GM12878 (cell line): ENCODE results near the gene OR56A5. TPM values are rescaled to one million over a fixed set of nuclear protein-coding genes. Genes with fewer than 3 reads are reported as not detected.

Source experiments
- ATAC-seq: fragments of 200-7000 bp; cut with Tn5 transposase; 3 replicates; pipeline ENCODE4 v1.9.1; 2020; ENCODE audit warnings: mild to moderate bottlenecking, moderate library complexity
- BruUV-seq: library from RNA; stranded (reverse); fragments of 400-500 nt; replicated peaks from 2 replicates; lab custom pipeline; 2021; lab: Mats Ljungman, UMichigan
- CTCF ChIA-PET: fragments of 300-600 bp; sonication (Branson Sonifier 250); formaldehyde crosslinking; extraction: SDS; loops from one replicate; lab custom pipeline; 2021; ENCODE audit warnings: inconsistent platforms; lab: Yijun Ruan, JAX
- POLR2A ChIA-PET: fragments of 350-600 bp; formaldehyde crosslinking; extraction: SDS; loops from one replicate; lab custom pipeline; 2021; ENCODE audit warnings: inconsistent platforms; lab: Charles Lee
- RAD21 ChIA-PET: fragments of 300-600 bp; sonication (Branson Sonifier 250); formaldehyde crosslinking; loops from one replicate; lab custom pipeline; 2023; ENCODE audit warnings: antibody characterized with exemption; ENCODE audit not compliant: unreplicated experiment; lab: Charles Lee
- SMC1A ChIA-PET: fragments of 300-600 bp; sonication (Branson Sonifier 250); formaldehyde crosslinking; loops from one replicate; lab custom pipeline; 2023; ENCODE audit not compliant: unreplicated experiment, uncharacterized antibody; lab: Charles Lee
- DNase-seq: peaks from one replicate; pipeline ENCODE4 v3.0.0-alpha.2; 2011; ENCODE audit warnings: low read depth, low spot score
- FAIRE-seq: peaks from 3 replicates; lab custom pipeline; 2011; peaks lifted over from hg19 to GRCh38; lab: Jason Lieb, UNC
- H2AFZ ChIP-seq: 2 replicates; pipeline ENCODE4 v1.6.0; 2011; ENCODE audit warnings: low read depth, low read length, control low read depth; ENCODE audit not compliant: control insufficient read depth
- H3K27ac ChIP-seq: 2 replicates; pipeline ENCODE4 v1.5.1; 2011; ENCODE audit warnings: control low read depth; ENCODE audit not compliant: control insufficient read depth, insufficient read depth
- H3K27me3 ChIP-seq, 2 experiments: replicated peaks in 1 of 2; 2 replicates each; pipeline versions ENCODE4 v1.6.0 to v1.6.1; 2011; ENCODE audit warnings: low read length in 1 of 2; ENCODE audit not compliant: control insufficient read depth in 2 of 2, insufficient read depth in 2 of 2
- H3K36me3 ChIP-seq, 2 experiments: 2 replicates each; pipeline ENCODE4 v1.5.1; 2011; ENCODE audit warnings: low read length in 1 of 2; ENCODE audit not compliant: control insufficient read depth in 2 of 2, insufficient read depth in 2 of 2
- H3K4me1 ChIP-seq: 2 replicates; pipeline ENCODE4 v1.6.1; 2011; ENCODE audit warnings: mild to moderate bottlenecking, low read length, moderate library complexity, mixed read lengths; ENCODE audit not compliant: control insufficient read depth, insufficient read depth
- H3K4me2 ChIP-seq: 2 replicates; pipeline ENCODE4 v1.6.0; 2011; ENCODE audit warnings: control low read depth; ENCODE audit not compliant: control insufficient read depth, insufficient read depth
- H3K4me3 ChIP-seq: fragments of 200-600 bp; sonication (generic); 2 replicates; pipeline ENCODE4 v1.5.1; 2016
- H3K79me2 ChIP-seq: 2 replicates; pipeline ENCODE4 v1.6.0; 2011; ENCODE audit warnings: low read length; ENCODE audit not compliant: control insufficient read depth, insufficient read depth
- H3K9ac ChIP-seq: 2 replicates; pipeline ENCODE4 v1.8.0; 2011; ENCODE audit warnings: low read length, control low read depth, mixed read lengths; ENCODE audit not compliant: control insufficient read depth, insufficient read depth
- H3K9me3 ChIP-seq: replicated peaks from 3 replicates; pipeline ENCODE4 v1.5.1; 2011; ENCODE audit warnings: mild to moderate bottlenecking, low read length; ENCODE audit not compliant: control insufficient read depth, insufficient read depth
- H4K20me1 ChIP-seq: 2 replicates; pipeline ENCODE4 v1.6.0; 2011; ENCODE audit not compliant: control insufficient read depth, insufficient read depth
- ATF3 ChIP-seq: IDR thresholded peaks from 2 replicates; pipeline ENCODE4 v1.6.1; 2011; ENCODE audit warnings: low read depth, mild to moderate bottlenecking, low read length, moderate library complexity, borderline replicate concordance; ENCODE audit errors: extremely low read depth
- CBFB ChIP-seq: IDR thresholded peaks from 2 replicates; pipeline ENCODE4 v1.6.1; 2016; ENCODE audit warnings: antibody characterized with exemption, low read depth
- MTA2 ChIP-seq: fragments of 450-650 bp; IDR thresholded peaks from 2 replicates; pipeline ENCODE4 v1.6.1; 2016; ENCODE audit warnings: low read depth, mild to moderate bottlenecking, moderate library complexity
- POLR2AphosphoS2 ChIP-seq: IDR thresholded peaks from 2 replicates; pipeline ENCODE4 v1.6.1; 2011; ENCODE audit warnings: low read depth, mild to moderate bottlenecking, low read length, improper control_type of control experiment, moderate library complexity
- PRDM15 ChIP-seq: fragments of 450-650 bp; formaldehyde crosslinking; IDR thresholded peaks from 2 replicates; pipeline ENCODE4 v1.4.0; 2020; ENCODE audit warnings: mild to moderate bottlenecking, moderate library complexity
- RCOR1 ChIP-seq: conservative IDR thresholded peaks from 2 replicates; pipeline ENCODE4 v1.6.1; 2012; ENCODE audit warnings: low read depth, low read length, improper control_type of control experiment
- WRNIP1 ChIP-seq: IDR thresholded peaks from 2 replicates; pipeline ENCODE4 v1.6.1; 2011; ENCODE audit warnings: low read depth, low read length, improper control_type of control experiment, borderline replicate concordance
- WGBS: methylation state at CpG from one replicate; pipeline ENCODE4 v1.1.6; 2016; ENCODE audit warnings: low lambda C conversion rate; ENCODE audit not compliant: insufficient replicate concordance, insufficient coverage; ENCODE audit errors: missing lambda C conversion rate; 5-methylcytosine and 5-hydroxymethylcytosine counted together
- in situ Hi-C: fragments of 300-500 bp; cut with MboI; formaldehyde crosslinking; loops from 9 replicates; pipeline ENCODE4 v1.14.3; 2018; ENCODE audit warnings: mixed read lengths
- intact Hi-C: fragments of 100-400 bp; cut with micrococcal nuclease; formaldehyde crosslinking; loops from one replicate; pipeline ENCODE4 v1.14.2; 2022; ENCODE audit not compliant: unreplicated experiment
- polyA plus RNA-seq, 11 experiments: library from polyadenylated mRNA; depleted of rRNA in 4 of 11; unstranded in 6 of 11; stranded (reverse) in 5 of 11; fragments of >200 nt; fragmentation: Nextera tagmentation in 4 of 11; fragmentation: Illumina TruSeq in 1 of 11; extraction: Ambion mirVana in 4 of 11; extraction: Trizol in 1 of 11; gene quantifications; 1 replicate in 1 of 11; 2 replicates in 10 of 11; pipeline versions ENCODE4 v1.2.1 to v1.2.3, GENCODE V29; 2011 to 2016; ENCODE audit warnings: inconsistent platforms in 2 of 11, missing spikeins in 2 of 11, low read depth in 1 of 11
- total RNA-seq, 4 experiments: library from RNA; depleted of rRNA in 3 of 4; stranded (reverse); fragments of >200 nt in 3 of 4; fragmentation: Illumina TruSeq in 1 of 4; extraction: Trizol in 1 of 4; gene quantifications; 2 replicates each; pipeline versions ENCODE4 v1.2.1 to v1.2.3, GENCODE V29; 2013 to 2021

Gene OR56A5
- total and polyA plus RNA-seq, 10 of the 15 experiments (the other 5 are each of a cell fraction or from before 2014, with no cell fraction given): not detected

GRCh38 chr11:5941951-5942350 lies 26.3 kb downstream of the OR56A5 start, which contains the start of gene OR56A3 (continued):
- no peak for TF ChIP-seq ATF3

GRCh38 chr11:5940748-5941147 lies 27.5 kb downstream of the OR56A5 start:
- ChIA-PET RAD21 (no interaction called here), SMC1A (no interaction called here), CTCF (no interaction called here), POLR2A (no interaction called here)
- no peaks in the 10 kb centered on the region for H3K27me3 ChIP-seq
- TF ChIP-seq RCOR1 (no peak), CBFB (no peak), WRNIP1 (no peak), MTA2 (no peak), POLR2AphosphoS2 (no peak), PRDM15 (CRISPR knock-in tag) (no peak)
- in situ Hi-C loops: no loop called here
- H3K27ac ChIP-seq: no peak overlapping the region
- no peaks in the 10 kb centered on the region for H3K9me3 ChIP-seq
- no peak overlapping the region for H3K9ac ChIP-seq
- FAIRE-seq (no peak), DNase-seq (no peak), ATAC-seq (no peak)
- no peak overlapping the region for H3K4me3 ChIP-seq
- H2AFZ ChIP-seq: no peak overlapping the region
- no peaks in the 10 kb centered on the region for H3K79me2 ChIP-seq
- no TSS peak for BruUV-seq
- H3K4me1 ChIP-seq: no peaks in the 10 kb centered on the region
- no peak overlapping the region for H3K4me2 ChIP-seq
- no peaks in the 10 kb centered on the region for H4K20me1 ChIP-seq
- H3K36me3 ChIP-seq: no peaks in the 10 kb centered on the region
- WGBS: 79% methylated on average over 2 of the region's 2 CpGs
- intact Hi-C loops: no loop called here
